Stimulated activated naive CD8-positive, alpha-beta T cell treated with anti-CD3 and anti-CD28 coated beads, Interleukin-15, Interleukin-2, amounts not matched to agents 100 ng/mL and 50 ng/mL, for 24 hours (primary cell): Measurements from ENCODE around the gene SPATA20.

ENCODE experiments used
- H3K27ac Mint-ChIP-seq: one replicate; pipeline ENCODE4 v1.8.0; 2021; ENCODE audit warnings: mild to moderate bottlenecking, mixed read lengths
- H3K27me3 Mint-ChIP-seq: one replicate; pipeline ENCODE4 v1.8.0; 2021; ENCODE audit warnings: mixed read lengths
- H3K36me3 Mint-ChIP-seq: one replicate; pipeline ENCODE4 v1.8.0; 2021; ENCODE audit warnings: low read depth, mixed read lengths
- H3K4me1 Mint-ChIP-seq: one replicate; pipeline ENCODE4 v1.8.0; 2021; ENCODE audit warnings: low read depth, mixed read lengths
- H3K4me3 Mint-ChIP-seq: one replicate; pipeline ENCODE4 v1.8.0; 2021; ENCODE audit warnings: mild to moderate bottlenecking, mixed read lengths
- H3K9me3 Mint-ChIP-seq: one replicate; pipeline ENCODE4 v1.8.0; 2021; ENCODE audit warnings: mixed read lengths

The SPATA20 gene

GRCh38 chr17:50583641-50584040, 36.7 kb downstream of the SPATA20 start:
- Mint-ChIP-seq H3K4me1 (no peaks in the 10 kb centered on the region), H3K4me3 (no peak overlapping the region), H3K36me3 (no peaks in the 10 kb centered on the region), H3K27me3 (peaks cover 10% of the 10 kb centered on the region), H3K9me3 (no peaks in the 10 kb centered on the region), H3K27ac (no peak overlapping the region)

DNA sequence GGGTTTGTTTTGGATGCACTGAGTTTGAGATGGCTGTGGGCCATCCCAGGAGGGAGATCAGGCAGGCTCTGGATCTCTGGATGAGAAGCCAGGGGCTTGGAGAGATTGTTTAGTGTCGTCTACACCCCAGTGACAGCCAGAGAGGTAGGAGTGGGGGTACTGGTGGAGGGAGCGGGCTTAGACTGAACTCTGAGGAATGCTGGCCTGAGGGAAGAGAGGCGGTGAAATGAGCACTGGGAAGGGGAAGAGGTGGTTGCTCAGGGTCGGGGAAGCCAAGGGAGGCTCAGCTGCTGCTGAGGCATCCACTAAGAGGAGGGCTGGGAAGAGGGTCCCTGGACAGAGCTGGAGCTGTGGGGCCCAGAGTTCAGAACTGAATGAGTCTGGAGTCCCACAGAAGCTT, 37.1 kb downstream of the SPATA20 start:
- Mint-ChIP-seq H3K36me3 (no peaks in the 10 kb centered on the region), H3K9me3 (no peaks in the 10 kb centered on the region), H3K27me3 (peaks cover 7% of the 10 kb centered on the region), H3K27ac (no peak overlapping the region), H3K4me1 (no peaks in the 10 kb centered on the region), H3K4me3 (no peak overlapping the region)

DNA sequence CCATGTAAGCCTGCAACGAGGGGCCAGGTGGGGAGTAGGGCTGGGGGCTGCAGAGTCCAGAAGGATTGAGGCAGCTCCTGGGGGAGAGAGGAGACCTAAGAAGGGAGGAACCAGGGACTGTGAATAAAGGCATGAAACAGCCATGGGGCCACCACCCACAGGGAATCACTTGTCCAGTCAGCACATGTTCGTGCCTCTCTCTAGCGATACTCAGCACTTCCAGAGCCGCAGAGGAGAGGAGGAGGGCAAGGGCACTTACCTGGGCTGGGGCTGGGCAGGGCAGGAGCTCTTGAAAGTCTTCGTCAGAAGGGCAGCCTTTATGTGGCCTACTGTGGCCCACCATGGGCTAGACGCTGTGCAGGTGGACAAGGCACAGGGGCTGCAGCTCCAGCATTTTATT, 37.8 kb downstream of the SPATA20 start:
- no peaks in the 10 kb centered on the region for H3K4me1 Mint-ChIP-seq
- H3K9me3 Mint-ChIP-seq = no peaks in the 10 kb centered on the region
- H3K36me3 Mint-ChIP-seq = no peaks in the 10 kb centered on the region
- H3K4me3 Mint-ChIP-seq = no peak overlapping the region
- peaks cover 7% of the 10 kb centered on the region for H3K27me3 Mint-ChIP-seq
- H3K27ac Mint-ChIP-seq = no peak overlapping the region

DNA sequence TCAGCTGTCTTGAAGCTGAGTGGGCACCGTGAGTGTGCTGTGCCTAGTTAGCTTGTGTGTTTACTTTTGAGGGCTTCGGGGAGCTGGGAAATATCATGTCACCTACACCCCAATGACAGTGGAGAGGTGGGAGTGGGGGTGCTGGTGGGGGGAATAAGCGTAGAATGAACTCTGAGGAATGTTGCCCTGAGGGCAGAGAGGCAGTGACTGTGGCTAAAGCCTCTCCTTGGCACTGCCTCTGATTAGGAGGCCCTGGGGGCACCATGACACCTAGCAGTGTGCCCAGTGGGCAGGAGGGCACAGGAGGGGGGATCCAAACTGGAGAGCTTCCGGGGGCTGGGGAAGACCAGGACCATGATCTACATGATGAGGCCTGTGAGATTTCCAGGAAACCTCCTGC, 38.4 kb downstream of the SPATA20 start:
- Mint-ChIP-seq H3K36me3 (no peaks in the 10 kb centered on the region), H3K27ac (no peak overlapping the region), H3K4me3 (no peak overlapping the region), H3K27me3 (peaks cover 7% of the 10 kb centered on the region), H3K4me1 (no peaks in the 10 kb centered on the region), H3K9me3 (no peaks in the 10 kb centered on the region)

GRCh38 chr17:50585891-50586290, 38.9 kb downstream of the SPATA20 start:
- no peak overlapping the region for H3K27ac Mint-ChIP-seq
- H3K27me3 Mint-ChIP-seq = peaks cover 7% of the 10 kb centered on the region
- H3K4me3 Mint-ChIP-seq = no peak overlapping the region
- no peaks in the 10 kb centered on the region for H3K9me3 Mint-ChIP-seq
- no peaks in the 10 kb centered on the region for H3K36me3 Mint-ChIP-seq
- no peaks in the 10 kb centered on the region for H3K4me1 Mint-ChIP-seq

GRCh38 chr17:50586421-50587247, 39.7 kb downstream of the SPATA20 start:
- no peaks in the 10 kb centered on the region for H3K9me3 Mint-ChIP-seq
- H3K27me3 Mint-ChIP-seq = peaks cover 6% of the 10 kb centered on the region
- no peaks in the 10 kb centered on the region for H3K36me3 Mint-ChIP-seq
- no peak overlapping the region for H3K27ac Mint-ChIP-seq
- H3K4me3 Mint-ChIP-seq = no peak overlapping the region
- no peaks in the 10 kb centered on the region for H3K4me1 Mint-ChIP-seq

GRCh38 chr17:50587571-50587970, 40.6 kb downstream of the SPATA20 start:
- no peak overlapping the region for H3K27ac Mint-ChIP-seq
- no peak overlapping the region for H3K4me3 Mint-ChIP-seq
- H3K36me3 Mint-ChIP-seq = no peaks in the 10 kb centered on the region
- H3K4me1 Mint-ChIP-seq = no peaks in the 10 kb centered on the region
- H3K9me3 Mint-ChIP-seq = no peaks in the 10 kb centered on the region
- H3K27me3 Mint-ChIP-seq = no peaks in the 10 kb centered on the region

DNA sequence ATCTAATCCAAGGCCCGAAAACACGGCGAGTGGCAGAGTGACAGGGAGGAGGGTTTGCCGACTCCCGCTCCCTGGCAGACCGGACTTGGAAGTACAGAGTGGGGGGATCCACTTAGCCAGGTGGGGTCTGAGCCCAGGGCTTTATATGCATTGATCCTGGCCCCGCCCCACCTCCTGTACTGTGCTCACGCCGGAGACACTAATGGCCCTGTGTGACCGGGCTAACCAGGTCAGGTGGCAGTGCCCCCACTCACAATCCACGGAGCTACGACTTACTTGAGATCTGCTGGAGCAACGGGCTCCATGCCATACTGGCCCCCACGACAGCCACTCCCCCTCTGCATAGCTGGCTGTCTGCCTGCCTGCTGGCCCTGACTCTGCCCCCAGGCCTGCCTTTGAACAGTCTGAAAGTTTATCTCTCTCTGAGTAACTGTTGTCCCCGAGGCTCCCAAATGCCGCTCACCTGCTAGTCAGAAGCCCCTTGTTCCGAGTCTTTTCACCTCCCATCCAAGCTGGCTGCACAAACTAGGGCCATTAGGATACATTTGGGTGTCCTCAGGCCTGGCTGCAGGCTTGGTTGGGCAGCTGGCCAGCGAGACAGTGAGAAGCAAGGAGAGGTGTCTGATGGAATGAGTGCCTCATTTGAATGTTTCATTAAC, 41.5 kb downstream of the SPATA20 start:
- H3K27ac Mint-ChIP-seq = no peak overlapping the region
- H3K36me3 Mint-ChIP-seq = no peaks in the 10 kb centered on the region
- H3K27me3 Mint-ChIP-seq = no peaks in the 10 kb centered on the region
- no peaks in the 10 kb centered on the region for H3K9me3 Mint-ChIP-seq
- no peak overlapping the region for H3K4me3 Mint-ChIP-seq
- no peaks in the 10 kb centered on the region for H3K4me1 Mint-ChIP-seq

GRCh38 chr17:50589095-50589705, 42.2 kb downstream of the SPATA20 start:
- H3K9me3 Mint-ChIP-seq = no peaks in the 10 kb centered on the region
- H3K27me3 Mint-ChIP-seq = no peaks in the 10 kb centered on the region
- H3K36me3 Mint-ChIP-seq = no peaks in the 10 kb centered on the region
- no peaks in the 10 kb centered on the region for H3K4me1 Mint-ChIP-seq
- no peak overlapping the region for H3K4me3 Mint-ChIP-seq
- H3K27ac Mint-ChIP-seq = no peak overlapping the region

DNA sequence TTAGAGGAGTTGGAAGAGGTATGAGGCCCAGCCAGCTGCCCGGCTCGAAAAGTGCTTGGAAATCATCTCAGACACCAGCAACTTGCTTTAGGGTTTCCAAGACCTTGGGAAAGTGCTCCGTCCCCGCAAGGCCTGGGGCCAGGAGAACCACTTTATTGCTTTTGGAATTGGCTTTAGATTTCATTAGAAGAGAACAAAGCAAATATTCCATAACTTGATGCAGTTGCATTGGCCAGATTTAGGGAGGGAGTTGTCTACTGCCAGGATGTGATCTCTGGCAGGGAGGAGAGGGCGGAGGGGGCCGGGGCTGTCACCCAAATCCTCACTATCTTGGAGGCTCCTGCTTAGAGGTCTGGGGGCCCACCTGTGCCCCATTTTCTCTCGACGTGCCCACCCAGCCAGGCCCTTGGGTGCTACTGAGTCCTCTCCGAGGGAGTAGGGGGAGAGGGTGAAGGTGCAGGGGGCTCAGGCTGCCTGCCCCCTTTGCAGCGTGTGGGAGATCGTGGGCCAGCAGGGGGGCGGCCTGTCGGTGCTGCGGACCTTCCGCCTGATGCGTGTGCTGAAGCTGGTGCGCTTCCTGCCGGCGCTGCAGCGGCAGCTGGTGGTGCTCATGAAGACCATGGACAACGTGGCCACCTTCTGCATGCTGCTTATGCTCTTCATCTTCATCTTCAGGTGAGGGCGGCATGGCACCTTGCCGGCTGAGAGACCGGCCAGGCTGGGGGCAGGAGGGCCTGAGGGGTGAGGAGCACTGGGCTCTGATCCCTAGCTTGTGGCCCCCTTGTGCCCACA, 44.2 kb downstream of the SPATA20 start:
- H3K27ac Mint-ChIP-seq = no peak overlapping the region
- no peak overlapping the region for H3K4me3 Mint-ChIP-seq
- H3K27me3 Mint-ChIP-seq = no peaks in the 10 kb centered on the region
- no peaks in the 10 kb centered on the region for H3K9me3 Mint-ChIP-seq
- no peaks in the 10 kb centered on the region for H3K4me1 Mint-ChIP-seq
- H3K36me3 Mint-ChIP-seq = no peaks in the 10 kb centered on the region

- no peak overlapping the region for H3K4me3 Mint-ChIP-seq
- no peaks in the 10 kb centered on the region for H3K36me3 Mint-ChIP-seq
- no peaks in the 10 kb centered on the region for H3K27me3 Mint-ChIP-seq
- H3K27ac Mint-ChIP-seq = no peak overlapping the region
- no peaks in the 10 kb centered on the region for H3K9me3 Mint-ChIP-seq
- no peaks in the 10 kb centered on the region for H3K4me1 Mint-ChIP-seq
These were observed 46.3 kb downstream of the SPATA20 start for GRCh38 chr17:50593321-50593720.

DNA sequence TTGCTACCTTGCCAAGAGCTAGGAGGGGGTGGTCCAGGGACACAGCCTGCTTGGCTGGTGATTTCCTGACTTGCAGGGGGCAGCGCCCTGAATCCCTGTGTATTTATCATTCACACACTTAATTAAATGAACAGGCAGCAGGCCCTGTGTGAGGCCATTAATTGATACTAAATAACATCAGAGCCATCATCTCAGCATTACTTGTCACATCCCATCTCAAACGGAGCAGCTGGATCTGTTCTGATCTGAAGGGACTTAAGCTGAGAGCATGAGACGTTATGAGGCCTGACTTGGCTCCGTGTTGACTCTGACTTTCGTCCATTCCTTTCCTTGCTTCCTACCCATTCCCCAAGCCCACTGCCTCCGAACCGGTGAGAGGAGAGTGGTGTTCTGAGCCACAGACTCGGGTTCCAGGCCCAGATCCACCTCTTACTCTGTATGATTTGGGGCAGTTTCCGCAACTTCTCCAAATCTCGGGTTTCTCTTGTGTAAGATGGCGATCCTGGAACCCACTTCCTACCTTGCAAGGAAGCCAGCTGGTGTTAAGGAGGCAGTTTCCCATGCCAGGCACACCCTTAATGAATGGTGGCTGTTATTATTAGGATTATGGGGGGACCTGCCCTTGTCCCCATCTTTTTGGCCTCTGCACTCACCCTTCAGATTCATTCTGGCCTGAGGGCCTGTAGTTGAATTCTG, 47.3 kb downstream of the SPATA20 start:
- no peaks in the 10 kb centered on the region for H3K9me3 Mint-ChIP-seq
- no peak overlapping the region for H3K27ac Mint-ChIP-seq
- no peaks in the 10 kb centered on the region for H3K36me3 Mint-ChIP-seq
- H3K27me3 Mint-ChIP-seq = no peaks in the 10 kb centered on the region
- H3K4me1 Mint-ChIP-seq = no peaks in the 10 kb centered on the region
- no peak overlapping the region for H3K4me3 Mint-ChIP-seq

DNA sequence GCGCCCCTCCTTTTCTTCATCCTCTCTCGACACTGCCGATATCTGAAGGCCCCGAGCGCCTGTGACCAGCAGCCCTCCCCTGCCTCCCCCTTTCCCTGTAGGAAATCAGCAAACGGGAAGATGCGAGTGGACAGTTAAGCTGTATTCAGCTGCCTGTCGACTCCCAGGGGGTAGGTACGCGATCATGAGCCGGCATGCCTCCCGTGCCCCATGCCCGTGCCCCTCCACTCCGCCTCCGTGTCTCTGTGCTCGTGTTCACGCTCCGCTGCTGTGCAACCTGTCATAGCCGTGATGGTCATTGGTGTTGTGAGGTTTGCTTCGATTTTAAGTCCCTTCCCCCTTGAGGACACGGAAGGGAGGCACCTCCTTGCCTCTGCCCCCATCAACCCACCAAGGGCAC, 47.9 kb downstream of the SPATA20 start:
- Mint-ChIP-seq H3K36me3 (no peaks in the 10 kb centered on the region), H3K9me3 (no peaks in the 10 kb centered on the region), H3K4me1 (no peaks in the 10 kb centered on the region), H3K27me3 (no peaks in the 10 kb centered on the region), H3K27ac (no peak overlapping the region), H3K4me3 (no peak overlapping the region)

GRCh38 chr17:50596191-50597037, 49.4 kb downstream of the SPATA20 start:
- Mint-ChIP-seq H3K4me1 (no peaks in the 10 kb centered on the region), H3K36me3 (no peaks in the 10 kb centered on the region), H3K4me3 (no peak overlapping the region), H3K27ac (no peak overlapping the region), H3K27me3 (no peaks in the 10 kb centered on the region), H3K9me3 (no peaks in the 10 kb centered on the region)
